HT-29 (cell line): Measurements from ENCODE around the gene CELF6. TPM values are rescaled to one million over a fixed set of nuclear protein-coding genes. Genes with fewer than 3 reads are reported as not detected.
"Not testable (repeated sequence)": the region's sequence is repeated elsewhere in the genome, so short reads cannot be mapped to it uniquely, and the experiment has no call there.

ENCODE experiments used
- DNase-seq: peaks from one replicate; pipeline ENCODE4 v3.0.0-alpha.2; 2015; ENCODE audit warnings: low spot score
- total RNA-seq: library from RNA; depleted of rRNA; stranded (reverse); fragments of >200 nt; shearing (Covaris generic); gene quantifications from 2 replicates; pipeline ENCODE4 v1.2.3, GENCODE V29; 2014

The CELF6 gene
- total RNA-seq, 1 experiment from 2014 or later, result 0.31 TPM

- DNase-seq, result no peak
Observed at GRCh38 chr15:72315706-72316370, 4.1 kb downstream of the CELF6 start.

DNA sequence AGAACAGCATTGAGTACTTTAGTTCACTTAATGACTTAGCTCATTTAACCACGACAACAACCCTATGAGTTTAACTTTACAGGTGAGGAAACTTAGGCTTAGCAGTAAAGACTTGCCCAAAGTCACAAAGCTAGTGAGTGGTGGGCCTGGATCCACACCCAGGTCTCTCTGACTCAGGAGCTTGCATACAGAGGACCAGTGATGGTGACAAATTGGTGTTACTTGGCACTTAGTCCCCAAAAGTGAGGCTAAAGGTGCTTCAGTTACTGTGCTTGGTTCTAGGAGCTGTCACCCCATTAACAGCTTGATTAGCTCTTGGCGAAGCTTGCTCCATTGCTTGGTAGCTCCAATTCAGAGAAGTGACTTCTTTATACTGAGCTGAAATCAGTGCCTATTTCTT, 6.1 kb downstream of the CELF6 start:
- DNase-seq, result no peak

GRCh38 chr15:72313448-72313840, 6.5 kb downstream of the CELF6 start:
- DNase-seq, result no peak

- DNase-seq, result peak; percentile 86
Observed at GRCh38 chr15:72312605-72313447, 7.1 kb downstream of the CELF6 start.

DNA sequence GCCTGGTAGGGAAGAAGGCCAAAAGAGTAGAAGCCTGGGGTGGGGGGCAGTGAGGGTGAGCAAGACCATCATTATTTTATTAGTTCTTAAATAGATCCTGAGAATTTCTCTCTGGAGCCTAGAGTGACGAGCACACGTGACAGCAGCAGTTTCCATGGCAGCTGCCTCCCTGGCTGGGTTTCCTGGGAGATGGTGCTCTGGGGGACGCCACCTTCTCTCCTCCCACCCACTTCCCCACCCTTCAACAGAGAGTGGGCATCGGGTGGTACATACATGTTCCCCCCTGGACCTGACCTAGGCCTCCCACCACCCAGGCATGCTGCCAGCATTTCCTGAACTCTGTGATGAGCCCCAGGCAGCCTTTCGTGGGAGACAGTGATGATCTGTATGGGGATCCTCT, 12.9 kb downstream of the CELF6 start:
- DNase-seq, result no peak

DNA sequence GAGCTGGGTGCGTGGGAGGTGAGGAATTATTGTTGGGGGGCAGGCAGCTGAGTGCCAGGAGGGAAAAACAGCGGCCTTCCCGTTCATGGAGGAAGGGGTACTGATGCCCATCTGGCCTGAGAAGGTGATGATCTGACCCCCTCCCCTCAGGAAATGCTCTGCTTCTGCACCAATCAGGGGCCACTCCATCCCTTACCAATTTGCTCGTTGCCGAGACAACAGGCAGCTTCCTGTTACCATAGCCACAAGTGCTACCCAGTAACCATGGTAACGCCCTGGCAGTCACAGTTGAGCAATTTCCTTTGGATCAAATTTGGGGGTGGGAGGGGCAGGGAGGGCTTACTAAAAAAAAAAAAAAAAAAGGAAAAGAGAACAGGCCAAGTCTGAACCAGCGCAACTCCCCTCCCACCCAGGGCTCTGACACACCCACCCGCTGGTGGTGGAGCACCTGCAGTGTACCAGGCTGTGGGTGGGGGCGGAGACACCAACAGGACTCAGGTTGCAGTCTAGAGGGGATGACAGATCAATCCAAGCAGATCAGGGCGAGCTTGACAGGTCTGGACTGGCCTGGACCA, 13.7 kb downstream of the CELF6 start:
- DNase-seq, result no peak

GRCh38 chr15:72304596-72304995, 15.4 kb downstream of the CELF6 start:
- DNase-seq, result no peak

DNA sequence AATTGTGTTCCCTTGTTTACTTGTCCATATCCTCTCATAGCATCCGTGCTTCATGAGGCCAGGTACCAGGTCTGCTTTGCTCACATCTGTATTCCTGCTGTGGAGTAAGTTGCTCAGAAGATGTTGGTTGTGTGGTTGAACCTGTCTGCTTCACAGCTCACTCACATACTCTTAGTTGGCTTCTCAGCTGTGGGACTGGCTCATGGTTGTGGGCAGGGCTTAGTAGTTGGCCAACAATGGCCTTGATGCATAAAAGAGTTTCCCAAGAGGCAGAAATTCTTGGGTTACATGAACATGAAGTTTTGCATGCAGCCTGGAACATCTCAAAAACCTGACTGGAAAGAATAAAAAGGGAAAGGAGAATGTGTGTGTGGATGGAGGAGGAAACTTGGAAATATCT, 17.0 kb downstream of the CELF6 start:
- DNase-seq, result no peak

- no peak for DNase-seq
Observed at GRCh38 chr15:72289597-72290325, 30.2 kb downstream of the CELF6 start.

GRCh38 chr15:72288796-72289596, 31.0 kb downstream of the CELF6 start:
- no peak for DNase-seq

- peak; percentile 75 for DNase-seq
Observed at GRCh38 chr15:72285927-72286516, 33.9 kb downstream of the CELF6 start.

GRCh38 chr15:72285402-72285801, 34.6 kb downstream of the CELF6 start:
- no peak for DNase-seq

GRCh38 chr15:72284781-72285180, 35.2 kb downstream of the CELF6 start:
- DNase-seq, result no peak

- DNase-seq, result no peak
Observed at GRCh38 chr15:72281713-72282112, 38.2 kb downstream of the CELF6 start.

DNA sequence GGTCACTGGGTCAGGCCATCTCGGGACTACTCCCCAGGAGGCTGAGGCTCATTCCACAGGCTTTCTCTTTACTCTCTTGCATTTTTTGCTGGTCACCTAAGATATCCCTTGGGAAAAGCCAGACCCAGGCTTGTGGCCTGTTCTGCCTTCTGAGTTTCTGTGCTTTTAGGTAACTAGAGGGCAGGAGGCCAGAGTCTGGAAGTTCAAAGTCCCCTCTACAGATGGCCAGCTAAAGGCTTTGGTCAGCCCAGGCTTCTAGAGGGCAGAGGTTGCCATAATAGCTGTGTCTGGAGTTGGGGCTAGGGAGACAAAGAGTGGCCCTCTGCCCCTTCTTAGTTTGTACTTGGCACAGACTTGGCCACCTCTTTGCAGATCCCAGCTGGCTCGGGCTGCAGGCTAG, 39.2 kb downstream of the CELF6 start:
- DNase-seq, result no peak

- DNase-seq, result no peak
Observed at GRCh38 chr15:72278737-72279136, 41.2 kb downstream of the CELF6 start.

- DNase-seq, result no peak
Observed at GRCh38 chr15:72276326-72276700, 43.6 kb downstream of the CELF6 start.

- not testable (repeated sequence) for DNase-seq
Observed at GRCh38 chr15:72275635-72276325, 44.2 kb downstream of the CELF6 start.

GRCh38 chr15:72272997-72273352, 47.0 kb downstream of the CELF6 start:
- DNase-seq, result no peak
